ENCODE results near the gene CNMD.
A peak's percentile ranks its signal among the peaks of the same experiment; 100 is the strongest.
"Not testable (repeated sequence)": the region's sequence is repeated elsewhere in the genome, so short reads cannot be mapped to it uniquely, and the experiment has no call there.

CNMD gene

DNA sequence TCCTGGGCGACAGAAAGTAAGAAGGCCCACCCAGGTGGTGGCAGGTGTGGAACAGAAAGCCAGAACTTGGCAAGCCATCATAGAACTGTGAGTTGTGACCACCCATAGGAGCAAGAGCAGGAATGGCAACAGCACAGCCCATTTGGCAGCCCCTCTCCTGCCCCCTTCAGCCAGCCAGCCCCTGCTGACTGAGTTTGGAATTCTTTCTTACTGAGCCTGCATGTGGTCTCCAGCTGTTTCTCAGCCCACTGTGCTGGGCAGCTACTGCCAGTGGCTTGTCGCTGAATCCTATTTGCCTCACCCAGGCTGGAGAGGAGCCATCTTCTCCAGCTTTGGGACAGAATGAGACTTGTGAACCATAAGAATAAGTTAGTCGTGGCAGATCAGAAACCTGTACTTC lies 28.3 kb downstream of the CNMD start:
- Histone ChIP-seq H4K20me1 (ENCODE audit: insufficient read depth, low read length) (no peaks in the 10 kb centered on the region), H2AFZ (ENCODE audit: low read depth, low read length) (no peak overlapping the region), H3K9me3 (ENCODE audit: insufficient read depth, low read length, severe bottlenecking) (no peaks in the 10 kb centered on the region), H3K9ac (ENCODE audit: low read depth, low read length) (no peak overlapping the region), H3K27me3 (ENCODE audit: insufficient read depth, low read length, poor library complexity) (no peaks in the 10 kb centered on the region), H3K4me3 (ENCODE audit: low read depth in 1 of 2, low read length in 2 of 2) (no peak overlapping the region), H3K4me2 (ENCODE audit: insufficient read depth, low read length) (no peak overlapping the region), H3K79me2 (ENCODE audit: insufficient read depth, low read length) (no peaks in the 10 kb centered on the region), H3K36me3 (ENCODE audit: insufficient read depth, low read length) (no peaks in the 10 kb centered on the region), H3K27ac (ENCODE audit: low read length) (no peak overlapping the region), H3K4me1 (ENCODE audit: insufficient read depth, low read length) (no peaks in the 10 kb centered on the region)
- no peak for TF ChIP-seq EZH2 (IDR thresholded peaks at IDR 0.05; ENCODE audit: borderline replicate concordance, low read depth, low read length, severe bottlenecking)
- TF ChIP-seq, protein P1, sequence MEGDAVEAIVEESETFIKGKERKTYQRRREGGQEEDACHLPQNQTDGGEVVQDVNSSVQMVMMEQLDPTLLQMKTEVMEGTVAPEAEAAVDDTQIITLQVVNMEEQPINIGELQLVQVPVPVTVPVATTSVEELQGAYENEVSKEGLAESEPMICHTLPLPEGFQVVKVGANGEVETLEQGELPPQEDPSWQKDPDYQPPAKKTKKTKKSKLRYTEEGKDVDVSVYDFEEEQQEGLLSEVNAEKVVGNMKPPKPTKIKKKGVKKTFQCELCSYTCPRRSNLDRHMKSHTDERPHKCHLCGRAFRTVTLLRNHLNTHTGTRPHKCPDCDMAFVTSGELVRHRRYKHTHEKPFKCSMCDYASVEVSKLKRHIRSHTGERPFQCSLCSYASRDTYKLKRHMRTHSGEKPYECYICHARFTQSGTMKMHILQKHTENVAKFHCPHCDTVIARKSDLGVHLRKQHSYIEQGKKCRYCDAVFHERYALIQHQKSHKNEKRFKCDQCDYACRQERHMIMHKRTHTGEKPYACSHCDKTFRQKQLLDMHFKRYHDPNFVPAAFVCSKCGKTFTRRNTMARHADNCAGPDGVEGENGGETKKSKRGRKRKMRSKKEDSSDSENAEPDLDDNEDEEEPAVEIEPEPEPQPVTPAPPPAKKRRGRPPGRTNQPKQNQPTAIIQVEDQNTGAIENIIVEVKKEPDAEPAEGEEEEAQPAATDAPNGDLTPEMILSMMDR (IDR thresholded peaks at IDR 0.05; ENCODE audit: borderline replicate concordance, extremely low read depth, low read length, poor library complexity, severe bottlenecking): no peak
- no peak for DNase-seq
- peak; percentile 9; the same call in 1 of the 3 replicates for ATAC-seq (ENCODE audit: insufficient read depth, low read depth)

DNA sequence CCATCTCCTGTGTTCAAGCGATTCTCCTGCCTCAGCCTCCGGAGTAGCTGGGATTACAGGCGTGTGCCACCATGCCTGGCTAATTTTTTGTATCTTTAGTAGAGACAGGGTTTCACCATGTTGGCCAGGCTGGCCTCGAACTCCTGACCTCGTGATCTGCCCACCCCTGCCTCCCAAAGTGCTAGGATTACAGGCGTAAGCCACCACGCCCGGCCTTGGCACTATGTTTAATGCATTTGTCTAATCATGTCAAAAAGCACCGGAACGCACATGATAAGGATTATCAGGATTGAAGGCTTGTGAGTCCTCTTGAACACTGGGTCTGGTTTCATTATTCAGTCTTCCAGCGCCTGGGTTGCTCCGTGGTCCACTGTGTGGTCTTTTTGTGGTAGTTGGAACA lies 31.4 kb downstream of the CNMD start:
- H3K4me2 ChIP-seq (ENCODE audit: insufficient read depth, low read length); DNase-seq; H3K36me3 ChIP-seq (ENCODE audit: insufficient read depth, low read length); H3K27me3 ChIP-seq (ENCODE audit: insufficient read depth, low read length, poor library complexity); H3K9me3 ChIP-seq (ENCODE audit: insufficient read depth, low read length, severe bottlenecking); ATAC-seq (ENCODE audit: insufficient read depth, low read depth); H3K9ac ChIP-seq (ENCODE audit: low read depth, low read length); H3K4me1 ChIP-seq (ENCODE audit: insufficient read depth, low read length); H3K79me2 ChIP-seq (ENCODE audit: insufficient read depth, low read length); H3K27ac ChIP-seq (ENCODE audit: low read length); H4K20me1 ChIP-seq (ENCODE audit: insufficient read depth, low read length); H2AFZ ChIP-seq (ENCODE audit: low read depth, low read length); H3K4me3 ChIP-seq (ENCODE audit: low read depth in 1 of 2, low read length in 2 of 2): not testable (repeated sequence)

DNA sequence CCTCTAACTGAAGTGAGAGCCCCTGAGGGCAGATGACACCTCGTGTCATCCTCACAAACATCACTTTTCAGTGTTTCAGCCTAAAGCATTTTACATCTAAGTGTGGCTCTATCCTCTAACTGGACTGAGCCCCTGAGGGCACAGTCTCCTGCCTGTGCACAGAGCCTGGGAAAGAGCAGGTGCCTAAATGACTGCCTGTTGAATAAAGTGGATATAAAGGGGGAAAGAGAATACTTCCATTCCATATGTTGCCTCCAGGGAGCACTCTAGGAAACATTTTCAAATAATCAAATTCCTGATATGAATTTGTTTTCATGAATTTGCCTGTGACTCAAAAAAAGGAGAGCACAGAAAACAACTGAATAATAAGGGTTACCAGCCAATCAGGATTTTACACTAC lies 32.2 kb downstream of the CNMD start:
- Histone ChIP-seq H3K27me3 (ENCODE audit: insufficient read depth, low read length, poor library complexity) (no peaks in the 10 kb centered on the region), H3K4me2 (ENCODE audit: insufficient read depth, low read length) (no peak overlapping the region), H3K9me3 (ENCODE audit: insufficient read depth, low read length, severe bottlenecking) (no peaks in the 10 kb centered on the region), H3K36me3 (ENCODE audit: insufficient read depth, low read length) (no peaks in the 10 kb centered on the region), H2AFZ (ENCODE audit: low read depth, low read length) (no peak overlapping the region), H3K79me2 (ENCODE audit: insufficient read depth, low read length) (no peaks in the 10 kb centered on the region), H4K20me1 (ENCODE audit: insufficient read depth, low read length) (no peaks in the 10 kb centered on the region), H3K9ac (ENCODE audit: low read depth, low read length) (no peak overlapping the region), H3K4me3 (ENCODE audit: low read depth in 1 of 2, low read length in 2 of 2) (no peak overlapping the region), H3K4me1 (ENCODE audit: insufficient read depth, low read length) (no peaks in the 10 kb centered on the region), H3K27ac (ENCODE audit: low read length) (no peak overlapping the region)
- TF ChIP-seq, protein P1 (IDR thresholded peaks at IDR 0.05; ENCODE audit: borderline replicate concordance, extremely low read depth, low read length, poor library complexity, severe bottlenecking): peak; percentile 37
- no peak for TF ChIP-seq EZH2 (IDR thresholded peaks at IDR 0.05; ENCODE audit: borderline replicate concordance, low read depth, low read length, severe bottlenecking)
- ATAC-seq (ENCODE audit: insufficient read depth, low read depth): no peak
- no peak for DNase-seq

DNA sequence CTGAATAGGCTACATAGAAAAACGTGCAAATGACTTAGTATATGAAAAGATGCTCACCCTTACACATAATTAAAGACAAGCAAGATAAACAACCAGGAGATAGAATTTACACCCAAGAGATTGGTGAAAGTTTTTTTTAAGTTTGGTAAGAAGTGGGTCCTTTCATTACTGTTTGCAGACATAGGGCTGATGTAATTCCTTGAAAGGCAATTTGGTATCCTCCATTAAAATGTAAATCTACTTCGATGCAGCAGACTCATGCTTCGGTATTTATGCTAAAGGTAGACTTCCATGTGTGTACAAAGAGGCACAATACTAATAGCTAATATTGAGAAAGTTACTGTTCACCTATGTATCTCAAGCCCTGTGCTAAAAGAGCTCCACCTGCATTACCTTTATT lies 33.5 kb downstream of the CNMD start:
- Histone ChIP-seq H2AFZ (ENCODE audit: low read depth, low read length) (no peak overlapping the region), H3K36me3 (ENCODE audit: insufficient read depth, low read length) (no peaks in the 10 kb centered on the region), H3K27ac (ENCODE audit: low read length) (no peak overlapping the region), H3K79me2 (ENCODE audit: insufficient read depth, low read length) (no peaks in the 10 kb centered on the region), H3K4me1 (ENCODE audit: insufficient read depth, low read length) (no peaks in the 10 kb centered on the region), H3K4me3 (ENCODE audit: low read depth in 1 of 2, low read length in 2 of 2) (no peak overlapping the region), H3K4me2 (ENCODE audit: insufficient read depth, low read length) (no peak overlapping the region), H3K9ac (ENCODE audit: low read depth, low read length) (no peak overlapping the region), H3K9me3 (ENCODE audit: insufficient read depth, low read length, severe bottlenecking) (no peaks in the 10 kb centered on the region), H4K20me1 (ENCODE audit: insufficient read depth, low read length) (no peaks in the 10 kb centered on the region), H3K27me3 (ENCODE audit: insufficient read depth, low read length, poor library complexity) (no peaks in the 10 kb centered on the region)
- ATAC-seq (ENCODE audit: insufficient read depth, low read depth) (no peak), DNase-seq (no peak)
- TF ChIP-seq, protein P1 (IDR thresholded peaks at IDR 0.05; ENCODE audit: borderline replicate concordance, extremely low read depth, low read length, poor library complexity, severe bottlenecking): no peak
- TF ChIP-seq EZH2 (IDR thresholded peaks at IDR 0.05; ENCODE audit: borderline replicate concordance, low read depth, low read length, severe bottlenecking): no peak

Measured in DND-41 (cell line).